HG03108 (cell line): Measurements from ENCODE around the gene CDH15.
"Not testable (repeated sequence)": the region's sequence is repeated elsewhere in the genome, so short reads cannot be mapped to it uniquely, and the experiment has no call there.

Experiments used
- ATAC-seq: cut with Tn5 transposase; IDR thresholded peaks from one replicate; pipeline ENCODE4 v1.9.1; 2021; ENCODE audit warnings: moderate library complexity; ENCODE audit not compliant: unreplicated experiment

CDH15 gene

DNA sequence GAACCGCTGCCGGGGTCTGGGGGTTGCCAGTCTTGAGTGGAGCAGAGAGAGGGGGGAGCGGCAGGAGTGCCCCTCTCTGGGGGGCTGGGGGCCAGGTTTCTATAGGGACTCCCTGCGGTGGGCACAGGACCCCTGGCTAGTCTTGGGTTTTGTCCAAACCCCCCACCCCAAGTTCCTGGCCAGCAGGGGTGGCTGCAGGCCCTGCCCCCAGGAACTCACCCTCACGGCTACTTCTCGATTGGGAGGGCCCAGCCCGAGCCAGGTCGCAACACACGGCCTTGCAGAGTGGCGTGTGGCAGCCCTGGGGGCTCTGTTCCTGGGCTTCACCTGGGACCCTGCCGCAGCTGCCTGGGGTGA is 601 bp downstream of the CDH15 start:
- no peak for ATAC-seq

DNA sequence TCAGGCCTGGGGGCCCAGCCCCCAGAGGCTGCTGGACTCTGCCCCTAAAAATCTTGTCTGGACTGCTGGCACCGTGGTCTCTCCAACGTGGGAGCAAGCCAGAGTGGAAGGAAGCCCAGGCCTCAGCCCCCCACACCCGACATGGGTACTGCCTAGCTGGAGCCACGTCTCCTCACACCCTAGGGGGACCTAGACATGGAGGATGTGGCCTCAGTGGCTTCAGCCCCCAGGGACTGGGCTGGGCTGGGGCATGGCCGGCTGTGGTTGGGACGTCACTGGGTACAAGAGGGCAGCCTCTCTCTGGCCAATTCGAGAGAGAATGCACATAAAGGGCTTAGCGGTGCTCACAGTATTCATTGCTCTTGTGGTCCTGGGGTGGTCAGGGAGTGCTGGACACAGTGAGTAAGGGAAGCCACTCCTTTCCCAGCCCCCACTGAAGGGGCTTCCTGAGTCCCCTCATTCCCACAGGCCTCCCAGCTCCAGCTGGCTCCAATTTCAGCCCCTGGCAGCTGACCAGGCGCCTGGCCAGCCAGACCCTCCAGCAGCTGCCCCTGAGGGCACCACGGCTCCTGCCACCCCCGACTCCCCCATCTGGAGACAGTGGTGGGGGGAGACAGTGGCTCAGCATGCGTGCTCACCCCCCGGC is 1.1 kb downstream of the CDH15 start:
- ATAC-seq: no peak

DNA sequence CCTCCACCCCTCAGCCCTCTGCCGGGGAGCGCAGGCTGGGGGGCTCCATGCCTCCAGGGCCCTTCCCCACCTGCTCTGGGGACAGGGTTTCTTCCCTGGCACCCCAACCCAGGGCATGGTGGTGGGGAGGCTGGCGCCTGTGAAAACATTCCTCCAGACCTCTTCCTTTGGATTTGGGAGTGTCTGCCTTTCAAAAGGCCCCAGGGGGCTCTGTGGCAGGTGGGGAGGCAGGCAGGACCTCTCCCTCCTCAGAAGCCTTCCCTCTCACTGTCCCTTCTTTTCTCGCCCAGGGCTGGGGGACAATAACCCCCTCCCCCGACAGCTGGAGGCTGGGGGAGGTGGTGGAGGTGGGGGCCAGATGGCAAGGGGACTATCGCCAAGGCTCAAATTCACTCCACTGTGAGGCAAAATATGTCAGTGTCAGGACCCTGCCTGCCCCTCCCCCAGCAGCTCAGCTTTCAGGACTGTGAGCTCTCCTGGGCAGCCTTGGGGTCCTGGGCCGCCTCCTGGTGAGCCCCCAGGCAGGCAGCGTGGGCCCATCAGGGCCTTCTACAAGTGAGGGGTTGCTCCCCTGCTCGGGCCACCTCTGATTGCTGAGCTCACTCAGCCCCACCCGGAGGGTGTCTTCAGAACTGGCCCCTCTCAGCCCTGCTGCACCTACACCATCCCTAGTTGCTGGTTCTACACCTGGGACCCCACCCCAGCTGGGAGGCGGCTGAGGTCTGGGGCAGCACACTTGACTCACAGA is 1.8 kb downstream of the CDH15 start:
- ATAC-seq: no peak

DNA sequence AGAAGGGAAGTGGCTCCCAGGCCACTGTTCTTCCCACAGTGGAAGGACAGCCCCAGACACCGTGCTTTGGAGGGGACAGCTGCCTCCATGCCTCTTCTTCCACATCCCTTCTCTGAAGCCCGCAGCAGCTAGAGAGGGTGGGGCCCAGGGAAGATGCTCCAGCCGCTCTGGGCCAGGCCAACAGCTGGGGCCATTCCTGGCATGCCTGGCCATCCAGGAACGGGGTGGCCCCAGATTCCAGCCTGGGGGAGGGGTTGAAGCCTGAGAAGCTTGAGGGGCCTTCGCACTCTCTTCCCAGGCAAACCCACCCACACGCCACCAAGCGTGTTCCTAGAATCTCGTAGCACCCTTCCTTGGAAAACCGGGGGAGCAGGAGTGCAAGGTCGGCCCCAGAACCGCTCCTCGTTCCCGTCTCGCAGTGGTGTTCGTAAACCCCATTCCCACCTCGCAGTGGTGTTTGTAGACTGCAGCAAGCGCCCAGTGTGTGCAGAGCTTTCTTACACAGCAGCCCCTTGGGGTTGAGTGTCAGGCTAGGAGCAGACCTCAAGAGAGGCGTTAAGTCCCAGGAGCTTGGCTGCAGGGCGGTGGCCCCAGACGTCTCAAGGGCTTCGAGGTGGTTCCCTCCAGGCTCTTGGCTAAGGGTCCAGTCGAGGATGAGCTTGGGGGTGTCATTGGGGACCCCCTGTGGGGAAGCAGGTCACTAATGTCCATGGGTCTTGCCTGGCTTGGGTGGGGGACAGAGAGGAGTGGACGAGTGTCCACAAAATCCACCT is 2.7 kb downstream of the CDH15 start:
- no peak for ATAC-seq

- no peak for ATAC-seq
Measured at GRCh38 chr16:89174877-89175276, 3.3 kb downstream of the CDH15 start.

- ATAC-seq: no peak
Measured at GRCh38 chr16:89175280-89176146, 4.0 kb downstream of the CDH15 start.

DNA sequence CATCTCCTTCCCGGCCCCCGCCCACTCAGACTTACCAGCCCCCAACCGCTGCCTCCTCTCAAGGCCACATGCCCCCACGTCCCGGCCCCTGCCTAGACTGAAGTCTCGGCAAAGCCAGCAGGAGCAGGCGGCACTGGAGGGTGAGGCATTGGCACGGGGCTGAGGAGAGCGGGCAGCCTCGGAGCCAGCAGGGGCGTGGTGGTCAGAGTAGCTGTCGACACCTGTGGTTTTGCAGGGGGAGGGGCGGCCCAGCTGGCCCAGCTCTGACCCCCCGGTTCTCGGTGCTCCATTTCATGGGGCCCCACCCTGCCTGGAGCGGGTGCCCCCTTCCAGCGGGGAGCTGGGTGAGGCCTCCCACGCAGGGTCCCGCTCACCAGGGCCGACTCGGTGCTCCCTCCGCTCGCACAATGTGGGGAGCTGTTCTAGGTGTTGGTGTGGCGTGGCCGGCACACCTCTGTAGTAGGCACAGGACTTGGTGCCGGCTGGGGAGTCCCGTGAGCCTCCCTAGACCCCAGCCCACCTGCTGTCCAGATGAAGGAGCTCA is 4.7 kb downstream of the CDH15 start:
- no peak for ATAC-seq

- no peak for ATAC-seq
Measured at GRCh38 chr16:89176717-89177116, 5.2 kb downstream of the CDH15 start.

DNA sequence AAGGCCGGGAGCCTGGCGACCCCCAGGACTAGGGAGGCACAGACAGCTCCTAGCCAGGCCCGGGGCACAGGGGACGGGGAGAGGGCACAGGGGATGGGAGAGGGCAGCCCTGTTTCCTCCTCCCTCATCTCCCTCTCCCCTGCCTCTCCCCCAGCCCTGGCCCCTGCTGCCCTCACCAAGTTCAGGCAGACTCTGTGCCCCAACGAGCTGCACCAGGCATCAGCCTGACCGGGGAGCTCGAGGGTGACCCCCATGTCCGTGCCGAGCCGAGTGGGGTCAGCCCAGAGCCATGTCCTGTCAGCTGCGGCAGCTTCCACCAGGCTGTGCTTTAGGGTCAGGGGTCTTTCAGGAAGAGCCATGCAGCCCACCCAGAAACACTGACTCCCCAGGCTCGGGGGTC is 6.0 kb downstream of the CDH15 start:
- ATAC-seq: no peak

- ATAC-seq: no peak
Measured at GRCh38 chr16:89178453-89179147, 7.1 kb downstream of the CDH15 start.

- no peak for ATAC-seq
Measured at GRCh38 chr16:89179148-89179484, 7.6 kb downstream of the CDH15 start.

- ATAC-seq: no peak
Measured at GRCh38 chr16:89179656-89180315, 8.2 kb downstream of the CDH15 start.

- ATAC-seq: no peak
Measured at GRCh38 chr16:89183463-89183862, 11.9 kb downstream of the CDH15 start.

- no peak for ATAC-seq
Measured at GRCh38 chr16:89183975-89184676, 12.6 kb downstream of the CDH15 start.

DNA sequence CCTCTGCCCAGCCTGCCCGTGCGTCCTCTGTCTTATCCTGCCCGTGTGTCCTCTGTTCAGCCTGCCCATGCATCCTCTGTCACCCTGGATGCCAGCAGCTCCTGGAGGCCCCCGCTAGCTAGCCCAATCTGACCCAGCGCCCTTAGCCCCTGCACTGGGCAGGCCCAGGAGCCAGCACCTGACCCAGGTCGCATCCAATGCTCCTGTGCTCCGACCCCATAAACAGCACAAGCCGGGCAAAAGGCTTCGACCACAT is 13.1 kb downstream of the CDH15 start:
- ATAC-seq: no peak

GRCh38 chr16:89184933-89185794 is 13.6 kb downstream of the CDH15 start:
- no peak for ATAC-seq

DNA sequence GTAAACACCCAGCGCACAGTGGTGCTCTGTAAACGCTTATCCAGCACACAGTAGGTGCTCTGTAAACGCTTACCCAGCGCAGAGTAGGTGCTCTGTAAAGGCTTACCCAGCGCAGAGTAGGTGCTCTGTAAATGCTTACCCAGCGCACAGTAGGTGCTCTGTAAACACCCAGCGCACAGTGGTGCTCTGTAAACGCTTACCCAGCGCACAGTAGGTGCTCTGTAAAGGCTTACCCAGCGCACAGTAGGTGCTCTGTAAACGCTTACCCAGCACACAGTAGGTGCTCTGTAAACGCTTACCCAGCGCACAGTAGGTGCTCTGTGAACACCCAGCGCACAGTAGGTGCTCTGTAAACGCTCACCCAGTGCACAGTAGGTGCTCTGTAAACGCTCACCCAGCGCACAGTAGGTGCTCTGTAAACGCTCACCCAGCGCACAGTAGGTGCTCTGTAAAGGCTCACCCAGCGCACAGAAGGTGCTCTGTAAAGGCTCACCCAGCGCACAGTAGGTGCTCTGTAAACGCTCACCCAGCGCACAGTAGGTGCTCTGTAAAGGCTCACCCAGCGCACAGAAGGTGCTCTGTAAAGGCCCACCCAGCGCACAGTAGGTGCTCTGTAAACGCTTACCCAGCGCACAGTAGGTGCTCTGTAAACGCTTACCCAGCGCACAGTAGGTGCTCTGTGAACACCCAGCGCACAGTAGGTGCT is 14.5 kb downstream of the CDH15 start:
- not testable (repeated sequence) for ATAC-seq

GRCh38 chr16:89186593-89187031 is 15.1 kb downstream of the CDH15 start:
- not testable (repeated sequence) for ATAC-seq
